Measurements from ENCODE around the gene EFNA4.

The EFNA4 gene

GRCh38 chr1:155050560-155051341 is 12.8 kb upstream of the EFNA4 start, which contains the start of gene ADAM15:
Gene ADAM15, plus strand, starts transcription at chr1:155051316. Its CDS starts 71 bp downstream, at chr1:155051387.
- TF ChIP-seq CTCF (conservative IDR thresholded peaks at IDR 0.05), result peak; percentile 97
- H3K27ac ChIP-seq, result peak within 1 kb of the TSS; percentile 92

DNA sequence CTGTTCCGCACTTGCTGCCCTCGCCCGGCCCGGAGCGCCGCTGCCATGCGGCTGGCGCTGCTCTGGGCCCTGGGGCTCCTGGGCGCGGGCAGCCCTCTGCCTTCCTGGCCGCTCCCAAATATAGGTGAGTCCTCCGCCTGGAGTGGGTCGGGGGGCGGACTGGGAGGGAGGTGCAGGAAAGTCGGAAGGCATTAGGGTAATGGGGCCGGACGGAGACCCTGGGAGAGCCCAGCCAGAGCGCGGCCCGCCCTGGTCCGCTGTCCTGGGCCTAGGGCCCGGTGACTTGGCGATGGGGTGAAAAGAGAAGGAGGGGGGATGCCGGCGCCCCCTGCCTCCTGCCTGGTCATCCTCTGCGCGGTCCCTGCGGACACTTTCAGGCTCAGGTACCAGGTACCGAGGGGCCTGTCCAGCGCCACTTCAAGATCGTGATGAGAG is 12.2 kb upstream of the EFNA4 start:
- no peak for TF ChIP-seq CTCF (conservative IDR thresholded peaks at IDR 0.05)
- H3K27ac ChIP-seq, result peak overlapping the region; percentile 92

- no peak for TF ChIP-seq CTCF (conservative IDR thresholded peaks at IDR 0.05)
- H3K27ac ChIP-seq, result peak overlapping the region; percentile 92
These were observed 11.7 kb upstream of the EFNA4 start for GRCh38 chr1:155051777-155052398.

DNA sequence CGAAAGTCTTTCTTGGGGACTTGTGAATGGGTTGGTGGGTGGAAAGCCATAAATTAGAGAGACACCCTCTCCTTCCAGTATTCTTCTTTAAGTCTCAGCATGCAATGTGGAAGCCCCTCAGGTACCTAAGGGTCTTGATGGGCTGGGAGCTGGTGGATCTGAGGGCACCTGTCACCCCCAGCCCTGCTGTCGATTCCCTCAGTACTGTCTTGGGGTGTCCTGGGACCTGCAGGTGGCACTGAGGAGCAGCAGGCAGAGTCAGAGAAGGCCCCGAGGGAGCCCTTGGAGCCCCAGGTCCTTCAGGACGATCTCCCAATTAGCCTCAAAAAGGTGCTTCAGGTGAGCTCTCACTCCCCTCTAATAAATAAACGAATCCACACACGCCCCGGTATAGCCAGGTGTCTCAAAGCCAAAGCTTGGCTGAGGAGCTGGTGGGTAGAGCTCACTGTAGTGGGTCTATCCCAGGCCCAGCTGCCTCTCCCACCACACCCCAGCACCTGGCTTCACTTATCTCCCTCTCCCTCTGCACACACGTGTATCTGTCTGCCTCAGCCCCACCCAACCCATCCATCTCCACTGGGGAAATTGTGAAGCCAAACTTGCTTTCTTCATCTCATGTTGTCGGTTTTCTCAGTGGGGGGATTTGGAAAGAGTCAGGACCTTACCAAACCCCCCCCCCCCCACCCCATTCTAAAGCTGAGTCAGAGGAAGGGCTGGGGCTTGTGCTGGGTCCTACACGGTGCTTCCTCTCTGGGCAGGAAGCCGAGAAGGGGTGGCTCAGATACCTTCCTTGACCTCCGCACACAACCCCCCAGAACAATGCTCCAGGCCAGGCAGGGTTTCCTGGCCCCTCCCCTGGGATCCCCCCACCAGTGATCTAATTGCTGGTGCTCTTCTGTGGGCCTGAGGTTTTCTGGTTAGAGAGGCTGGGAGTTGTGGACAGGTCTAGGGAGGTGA is 10.8 kb upstream of the EFNA4 start:
- TF ChIP-seq CTCF (conservative IDR thresholded peaks at IDR 0.05), result peak; percentile 46
- peak overlapping the region; percentile 92 for H3K27ac ChIP-seq

DNA sequence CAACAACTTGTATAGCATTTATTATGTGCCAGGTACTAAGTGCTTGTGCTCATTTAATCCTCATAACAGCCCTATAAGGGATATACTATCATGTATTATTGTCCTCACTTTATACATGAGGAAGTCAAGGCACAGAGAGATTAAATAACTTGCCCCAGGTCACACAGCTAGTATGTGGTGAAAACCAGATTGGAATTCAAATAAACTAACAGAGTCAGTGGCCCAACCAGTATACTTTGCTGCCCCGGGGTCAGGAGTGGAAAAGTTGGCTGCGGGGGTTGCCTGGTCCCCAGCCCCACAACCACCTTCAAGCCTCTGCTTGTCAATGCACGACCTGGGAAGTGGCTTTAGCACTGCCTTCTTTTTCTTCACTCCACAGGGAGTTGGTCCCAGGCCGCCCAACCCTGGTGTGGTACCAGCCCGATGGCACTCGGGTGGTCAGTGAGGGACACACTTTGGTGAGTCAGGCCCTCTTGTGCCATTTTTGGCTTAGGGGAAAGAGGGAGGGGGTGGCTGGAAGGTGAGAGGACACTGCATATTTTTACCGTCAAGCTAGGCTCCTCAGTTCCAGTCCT is 9.9 kb upstream of the EFNA4 start:
- peak overlapping the region; percentile 92; the same call in 1 of the 2 replicates for H3K27ac ChIP-seq
- TF ChIP-seq CTCF (conservative IDR thresholded peaks at IDR 0.05), result no peak

DNA sequence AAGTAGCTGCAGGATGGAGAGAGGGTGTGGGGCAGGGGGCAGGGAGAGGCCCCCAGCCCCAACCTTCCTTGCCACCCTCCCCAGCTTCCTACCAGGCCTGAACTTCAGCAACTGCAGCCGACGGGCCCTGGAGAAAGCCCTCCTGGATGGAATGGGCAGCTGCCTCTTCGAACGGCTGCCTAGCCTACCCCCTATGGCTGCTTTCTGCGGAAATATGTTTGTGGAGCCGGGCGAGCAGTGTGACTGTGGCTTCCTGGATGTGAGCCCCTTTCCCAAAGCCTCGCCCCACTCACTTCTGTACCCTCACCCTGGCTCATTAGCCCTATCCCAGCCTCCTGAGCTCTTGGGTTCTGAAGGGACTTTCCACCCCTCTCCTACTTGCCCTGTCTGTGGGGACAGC is 6.4 kb upstream of the EFNA4 start:
- no peak overlapping the region for H3K27ac ChIP-seq
- no peak for TF ChIP-seq CTCF (conservative IDR thresholded peaks at IDR 0.05)

Data from VCaP (cell line).